ENCODE results near the gene PLET1. TPM values are rescaled to one million over a fixed set of nuclear protein-coding genes. Genes with fewer than 3 reads are reported as not detected.

Gene PLET1
- total RNA-seq, 1 donor from 2014 or later, result not detected

DNA sequence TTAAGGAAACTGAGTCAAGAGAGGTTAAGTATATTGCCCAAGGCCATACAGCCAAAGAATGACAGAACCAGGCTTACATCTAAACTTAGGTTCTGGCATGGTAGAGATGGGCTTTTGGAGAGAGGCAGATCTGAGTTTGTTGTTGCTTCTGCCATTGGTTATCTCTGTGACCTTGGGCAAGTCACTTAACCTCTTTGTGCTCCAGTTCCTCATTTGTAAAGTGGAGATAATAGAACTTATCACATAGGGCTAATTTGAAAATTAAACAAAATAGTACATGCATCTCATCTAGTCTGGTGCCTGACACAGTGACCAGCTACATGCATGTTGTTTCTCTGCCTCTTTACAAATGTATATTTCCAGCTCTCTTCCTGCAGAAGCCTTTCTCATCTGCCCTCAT, 47.0 kb upstream of the PLET1 start:
- FAIRE-seq (no peak), DNase-seq (ENCODE audit: low read depth) (no peak)
- Histone ChIP-seq H2AFZ (ENCODE audit: low read depth, low read length) (no peak overlapping the region), H3K9ac (ENCODE audit: low read length) (no peak overlapping the region), H3K36me3 (ENCODE audit: insufficient read depth, low read length) (no peaks in the 10 kb centered on the region), H3K4me1 (ENCODE audit: insufficient read depth, low read length) (no peaks in the 10 kb centered on the region), H3K27ac (ENCODE audit: low read depth, low read length) (no peak overlapping the region), H4K20me1 (ENCODE audit: insufficient read depth, low read length) (no peaks in the 10 kb centered on the region), H3K27me3 (ENCODE audit: insufficient read depth, low read length) (no peaks in the 10 kb centered on the region), H3K4me2 (ENCODE audit: low read length) (no peak overlapping the region), H3K4me3 (ENCODE audit: insufficient read depth, low read depth, low read length) (no peak overlapping the region), H3K79me2 (ENCODE audit: insufficient read depth, low read length) (no peaks in the 10 kb centered on the region), H3K9me3 (ENCODE audit: insufficient read depth, low read depth, low read length) (no peaks in the 10 kb centered on the region)
- TF ChIP-seq EZH2 (IDR thresholded peaks at IDR 0.05; ENCODE audit: insufficient read depth, low read length) (no peak), CTCF (IDR thresholded peaks at IDR 0.05; ENCODE audit: insufficient read depth, low read depth, low read length) (no peak)
- no peak overlapping the region for H3K27ac Mint-ChIP-seq (ENCODE audit: unreplicated experiment)
- H3K36me3 Mint-ChIP-seq (ENCODE audit: low read depth, unreplicated experiment), result no peaks in the 10 kb centered on the region
- H3K4me3 Mint-ChIP-seq (ENCODE audit: unreplicated experiment), result no peak overlapping the region
- H3K4me1 Mint-ChIP-seq (ENCODE audit: low read depth, unreplicated experiment), result peaks cover 6% of the 10 kb centered on the region
- peaks cover 20% of the 10 kb centered on the region for H3K27me3 Mint-ChIP-seq (ENCODE audit: low read depth, unreplicated experiment)
- peaks cover 7% of the 10 kb centered on the region for H3K9me3 Mint-ChIP-seq (ENCODE audit: unreplicated experiment)

DNA sequence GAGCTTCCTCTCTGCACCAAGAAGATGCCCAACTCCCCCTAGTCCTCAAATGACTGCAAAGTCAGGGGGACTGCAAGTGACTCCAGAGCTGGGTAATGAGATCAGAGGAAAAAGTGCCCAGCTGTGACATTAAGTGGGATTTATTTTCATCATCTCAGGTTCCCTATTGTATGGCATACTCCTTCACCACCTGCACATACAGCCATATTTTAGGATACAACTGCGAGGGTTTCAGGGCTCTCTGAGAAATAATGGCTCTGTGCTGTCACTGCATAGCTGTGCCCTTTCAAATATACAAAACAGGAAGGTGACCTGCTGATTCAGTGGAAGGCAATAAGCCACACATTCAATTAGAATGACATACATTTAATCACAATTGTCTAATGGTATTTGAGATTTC, 45.6 kb upstream of the PLET1 start:
- peaks cover 6% of the 10 kb centered on the region for H3K4me1 ChIP-seq (ENCODE audit: insufficient read depth, low read length)
- TF ChIP-seq CTCF (IDR thresholded peaks at IDR 0.05; ENCODE audit: insufficient read depth, low read depth, low read length), result no peak
- TF ChIP-seq EZH2 (IDR thresholded peaks at IDR 0.05; ENCODE audit: insufficient read depth, low read length), result no peak
- H3K36me3 ChIP-seq (ENCODE audit: insufficient read depth, low read length), result no peaks in the 10 kb centered on the region
- H4K20me1 ChIP-seq (ENCODE audit: insufficient read depth, low read length), result no peaks in the 10 kb centered on the region
- H3K4me3 ChIP-seq (ENCODE audit: insufficient read depth, low read depth, low read length), result no peak overlapping the region
- no peak overlapping the region for H3K27ac ChIP-seq (ENCODE audit: low read depth, low read length)
- H3K9me3 ChIP-seq (ENCODE audit: insufficient read depth, low read depth, low read length), result no peaks in the 10 kb centered on the region
- peaks cover 7% of the 10 kb centered on the region for H3K9me3 Mint-ChIP-seq (ENCODE audit: unreplicated experiment)
- no peak for FAIRE-seq
- H3K27me3 Mint-ChIP-seq (ENCODE audit: low read depth, unreplicated experiment), result peaks cover 19% of the 10 kb centered on the region
- no peak overlapping the region for H3K4me2 ChIP-seq (ENCODE audit: low read length)
- no peak overlapping the region for H3K9ac ChIP-seq (ENCODE audit: low read length)
- H3K27me3 ChIP-seq (ENCODE audit: insufficient read depth, low read length), result no peaks in the 10 kb centered on the region
- DNase-seq (ENCODE audit: low read depth), result no peak
- H3K4me1 Mint-ChIP-seq (ENCODE audit: low read depth, unreplicated experiment), result peaks cover 13% of the 10 kb centered on the region
- no peak overlapping the region for H3K27ac Mint-ChIP-seq (ENCODE audit: unreplicated experiment)
- no peak overlapping the region for H3K4me3 Mint-ChIP-seq (ENCODE audit: unreplicated experiment)
- H2AFZ ChIP-seq (ENCODE audit: low read depth, low read length), result no peak overlapping the region
- no peaks in the 10 kb centered on the region for H3K79me2 ChIP-seq (ENCODE audit: insufficient read depth, low read length)
- no peaks in the 10 kb centered on the region for H3K36me3 Mint-ChIP-seq (ENCODE audit: low read depth, unreplicated experiment)

DNA sequence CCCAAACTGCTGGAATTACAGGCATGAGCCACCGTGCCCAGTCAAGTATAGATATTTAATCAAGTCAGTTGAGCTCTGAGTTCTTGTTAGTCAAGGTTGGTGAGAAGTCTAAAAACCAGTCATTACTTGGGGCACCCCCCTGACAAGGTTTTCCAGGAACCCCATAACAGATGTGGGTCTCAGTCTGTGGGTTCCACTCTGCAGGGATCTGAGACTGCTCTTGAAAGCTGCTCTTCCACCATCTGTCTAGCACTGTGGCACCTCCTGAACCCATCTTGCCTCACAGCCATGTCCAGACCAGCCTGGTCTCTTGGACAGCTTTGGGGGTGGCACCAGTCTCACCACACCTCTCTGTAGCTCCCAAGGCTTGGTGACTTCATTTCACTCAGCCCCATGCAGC, 44.3 kb upstream of the PLET1 start:
- H3K27ac Mint-ChIP-seq (ENCODE audit: unreplicated experiment), result no peak overlapping the region
- Histone ChIP-seq H3K4me3 (ENCODE audit: insufficient read depth, low read depth, low read length) (no peak overlapping the region), H3K36me3 (ENCODE audit: insufficient read depth, low read length) (no peaks in the 10 kb centered on the region), H4K20me1 (ENCODE audit: insufficient read depth, low read length) (no peaks in the 10 kb centered on the region), H3K9me3 (ENCODE audit: insufficient read depth, low read depth, low read length) (no peaks in the 10 kb centered on the region), H3K4me2 (ENCODE audit: low read length) (no peak overlapping the region), H3K79me2 (ENCODE audit: insufficient read depth, low read length) (no peaks in the 10 kb centered on the region), H3K4me1 (ENCODE audit: insufficient read depth, low read length) (peaks cover 6% of the 10 kb centered on the region), H3K27ac (ENCODE audit: low read depth, low read length) (no peak overlapping the region), H2AFZ (ENCODE audit: low read depth, low read length) (no peak overlapping the region), H3K27me3 (ENCODE audit: insufficient read depth, low read length) (no peaks in the 10 kb centered on the region), H3K9ac (ENCODE audit: low read length) (no peak overlapping the region)
- FAIRE-seq (no peak), DNase-seq (ENCODE audit: low read depth) (no peak)
- H3K27me3 Mint-ChIP-seq (ENCODE audit: low read depth, unreplicated experiment), result peaks cover 18% of the 10 kb centered on the region
- peaks cover 7% of the 10 kb centered on the region for H3K9me3 Mint-ChIP-seq (ENCODE audit: unreplicated experiment)
- peaks cover 13% of the 10 kb centered on the region for H3K4me1 Mint-ChIP-seq (ENCODE audit: low read depth, unreplicated experiment)
- H3K36me3 Mint-ChIP-seq (ENCODE audit: low read depth, unreplicated experiment), result no peaks in the 10 kb centered on the region
- H3K4me3 Mint-ChIP-seq (ENCODE audit: unreplicated experiment), result no peak overlapping the region
- TF ChIP-seq CTCF (IDR thresholded peaks at IDR 0.05; ENCODE audit: insufficient read depth, low read depth, low read length) (no peak), EZH2 (IDR thresholded peaks at IDR 0.05; ENCODE audit: insufficient read depth, low read length) (no peak)
